OCI-LY3 (cell line): ENCODE results near the gene ITGBL1.
A peak's percentile ranks its signal among the peaks of the same experiment; 100 is the strongest.

ENCODE experiments used
- H2AFZ ChIP-seq: fragments of 200-600, 300-600 bp; shearing (Covaris generic); 2 replicates; pipeline ENCODE4 v1.6.0; 2014; ENCODE audit warnings: antibody characterized with exemption, low read depth, low read length
- H3K27ac ChIP-seq: fragments of 200-600, 300-600 bp; sonication (generic); 2 replicates; pipeline ENCODE4 v1.5.1; 2014; ENCODE audit warnings: mild to moderate bottlenecking, low read length, moderate library complexity, mixed read lengths
- H3K27me3 ChIP-seq: fragments of 200-600, 300-600 bp; sonication (generic); 2 replicates; pipeline ENCODE4 v1.6.1; 2014; ENCODE audit warnings: low read depth, low read length, mixed read lengths
- H3K36me3 ChIP-seq: fragments of 200-600, 300-600 bp; sonication (generic); replicated peaks from 2 replicates; pipeline ENCODE3; 2014; ENCODE audit warnings: low read depth, low read length, mixed read lengths
- H3K4me1 ChIP-seq: fragments of 300-600, 200-600 bp; sonication (generic); 2 replicates; pipeline ENCODE4 v1.6.1; 2014; ENCODE audit warnings: low read length, mixed read lengths
- H3K4me2 ChIP-seq: fragments of 200-600, 300-600 bp; sonication (generic); 2 replicates; pipeline ENCODE4 v1.6.1; 2014; ENCODE audit warnings: low read length, mixed read lengths
- H3K4me3 ChIP-seq: fragments of 300-600, 200-600 bp; sonication (generic); 2 replicates; pipeline ENCODE4 v1.5.1; 2014; ENCODE audit warnings: antibody characterized with exemption, mild to moderate bottlenecking, low read length, moderate library complexity
- H3K79me2 ChIP-seq: fragments of 300-600, 200-600 bp; shearing (Covaris generic); 2 replicates; pipeline ENCODE4 v1.6.1; 2014; ENCODE audit warnings: mild to moderate bottlenecking, low read length, mixed read lengths
- H3K9ac ChIP-seq: fragments of 300-600, 200-600 bp; shearing (Covaris generic); 2 replicates; pipeline ENCODE4 v1.6.0; 2014; ENCODE audit warnings: mild to moderate bottlenecking, low read length, moderate library complexity
- H3K9me3 ChIP-seq: fragments of 200-600, 300-600 bp; shearing (Covaris generic); 2 replicates; pipeline ENCODE4 v1.6.1; 2014; ENCODE audit warnings: low read length, mixed read lengths; ENCODE audit not compliant: insufficient read depth
- H4K20me1 ChIP-seq: fragments of 200-600, 300-600 bp; sonication (generic); 2 replicates; pipeline ENCODE4 v1.6.1; 2016; ENCODE audit warnings: low read length, mixed read lengths; ENCODE audit not compliant: insufficient read depth
- CTCF ChIP-seq: fragments of 200-600, 300-600 bp; sonication (generic); IDR thresholded peaks from 2 replicates; pipeline ENCODE4 v1.5.1; 2014; ENCODE audit warnings: antibody characterized with exemption, low read length, low read depth
- EZH2phosphoT487 ChIP-seq: fragments of 200-600 bp; shearing (Covaris generic); IDR thresholded peaks from 2 replicates; pipeline ENCODE4 v1.6.1; 2018; ENCODE audit warnings: antibody characterized with exemption, mixed run types, low read depth

The ITGBL1 gene

DNA sequence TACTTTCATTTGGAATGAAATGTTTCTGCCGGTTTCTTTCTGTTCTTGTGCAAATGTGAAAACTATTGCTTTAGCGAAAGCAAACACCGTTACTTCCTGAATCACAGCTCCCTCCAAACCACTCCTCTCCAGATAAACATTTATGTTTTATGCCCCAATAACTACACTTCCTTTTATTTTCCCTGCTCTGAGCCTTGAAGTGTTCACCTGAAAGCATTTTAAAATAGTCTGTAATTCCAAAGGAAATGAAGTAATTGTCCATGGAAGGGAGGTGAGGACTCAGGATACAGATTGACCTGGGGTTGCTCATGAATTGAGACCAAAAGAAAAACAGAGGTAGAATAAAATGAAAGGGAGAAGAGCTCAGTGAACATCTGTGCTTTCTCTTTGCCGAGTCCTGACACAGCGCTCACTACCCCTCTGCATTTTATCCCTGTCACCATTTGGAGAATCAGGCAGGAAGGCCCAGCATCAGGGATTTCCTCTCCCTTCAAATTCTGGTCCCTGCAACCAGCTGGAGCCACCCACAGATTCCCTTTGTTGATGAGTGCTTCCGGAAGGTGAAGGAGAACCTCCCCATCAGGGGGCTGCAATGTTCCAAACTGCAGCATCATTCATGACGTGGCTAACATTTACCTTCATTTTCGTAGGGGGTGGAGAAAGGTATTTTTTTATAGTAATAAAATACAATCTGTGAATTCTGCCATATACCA is 171.9 kb downstream of the ITGBL1 start:
- Histone ChIP-seq H3K4me2 (peak overlapping the region; percentile 57), H4K20me1 (peaks cover 3% of the 10 kb centered on the region; the same call in 1 of the 2 replicates), H3K9ac (no peak overlapping the region), H3K9me3 (no peaks in the 10 kb centered on the region), H3K27me3 (peaks cover 66% of the 10 kb centered on the region), H3K27ac (no peak overlapping the region), H3K36me3 (no peaks in the 10 kb centered on the region), H3K4me3 (peak overlapping the region; percentile 34), H3K4me1 (peaks cover 37% of the 10 kb centered on the region), H3K79me2 (no peaks in the 10 kb centered on the region), H2AFZ (no peak overlapping the region)
- TF ChIP-seq EZH2phosphoT487 (no peak), CTCF (no peak)

- Histone ChIP-seq H3K36me3 (no peaks in the 10 kb centered on the region), H3K27me3 (peaks cover 63% of the 10 kb centered on the region), H3K79me2 (no peaks in the 10 kb centered on the region), H3K4me3 (no peak overlapping the region), H3K4me2 (0 out of 2 replicates have a peak overlapping the region, but pooled peaks have one; percentile 57), H3K9ac (no peak overlapping the region), H3K9me3 (no peaks in the 10 kb centered on the region), H3K27ac (no peak overlapping the region), H2AFZ (no peak overlapping the region), H4K20me1 (peaks cover 3% of the 10 kb centered on the region; the same call in 1 of the 2 replicates), H3K4me1 (peaks cover 37% of the 10 kb centered on the region)
- TF ChIP-seq CTCF (no peak), EZH2phosphoT487 (no peak)
Observed at GRCh38 chr13:101624981-101625380, 172.5 kb downstream of the ITGBL1 start.

GRCh38 chr13:101626925-101627555 is 174.6 kb downstream of the ITGBL1 start:
- no peaks in the 10 kb centered on the region for H3K79me2 ChIP-seq
- peaks cover 3% of the 10 kb centered on the region; the same call in 1 of the 2 replicates for H4K20me1 ChIP-seq
- H3K27me3 ChIP-seq, result peaks cover 63% of the 10 kb centered on the region
- H3K9ac ChIP-seq, result no peak overlapping the region
- H2AFZ ChIP-seq, result no peak overlapping the region
- no peaks in the 10 kb centered on the region for H3K36me3 ChIP-seq
- H3K9me3 ChIP-seq, result no peaks in the 10 kb centered on the region
- peak overlapping the region; percentile 62 for H3K4me3 ChIP-seq
- TF ChIP-seq EZH2phosphoT487, result 0 out of 2 replicates have a peak, but pooled peaks have one; percentile 39
- no peak for TF ChIP-seq CTCF
- H3K27ac ChIP-seq, result peak overlapping the region; percentile 22; the same call in 1 of the 2 replicates
- peaks cover 37% of the 10 kb centered on the region for H3K4me1 ChIP-seq
- peak overlapping the region; percentile 73 for H3K4me2 ChIP-seq

DNA sequence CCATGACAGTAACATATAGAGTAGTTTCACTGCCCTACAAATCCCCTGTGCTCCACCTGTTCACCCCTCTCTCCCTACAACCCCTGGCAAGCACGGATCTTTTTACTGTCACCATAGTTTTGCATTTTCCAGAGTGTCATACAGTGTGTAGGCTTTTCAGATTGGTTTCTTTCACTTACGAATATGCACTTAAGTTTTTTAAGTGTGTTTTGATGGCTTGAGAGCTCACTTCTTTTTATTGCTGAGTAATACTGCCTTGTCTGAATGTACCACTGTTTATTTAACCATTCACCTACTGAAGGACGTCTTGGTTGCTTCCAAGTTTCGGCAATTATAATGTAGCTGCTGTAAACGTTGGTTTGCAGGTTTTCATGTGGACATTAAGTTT is 175.1 kb downstream of the ITGBL1 start:
- H3K27ac ChIP-seq, result peak overlapping the region; percentile 22; the same call in 1 of the 2 replicates
- no peaks in the 10 kb centered on the region for H3K36me3 ChIP-seq
- no peaks in the 10 kb centered on the region for H3K79me2 ChIP-seq
- peaks cover 3% of the 10 kb centered on the region; the same call in 1 of the 2 replicates for H4K20me1 ChIP-seq
- H3K27me3 ChIP-seq, result peaks cover 58% of the 10 kb centered on the region
- H3K4me1 ChIP-seq, result peaks cover 37% of the 10 kb centered on the region
- TF ChIP-seq CTCF (no peak), EZH2phosphoT487 (no peak)
- H3K4me3 ChIP-seq, result peak overlapping the region; percentile 62
- H3K9me3 ChIP-seq, result no peaks in the 10 kb centered on the region
- peak overlapping the region; percentile 73 for H3K4me2 ChIP-seq
- no peak overlapping the region for H2AFZ ChIP-seq
- no peak overlapping the region for H3K9ac ChIP-seq
